HepG2 (cell line): Measurements from ENCODE around the gene TAPBP. TPM values are rescaled to one million over a fixed set of nuclear protein-coding genes. Genes with fewer than 3 reads are reported as not detected.

Experiments used
- BHLHE40 ChIP-seq: IDR thresholded peaks from 2 replicates; pipeline ENCODE4 v1.6.1; 2011; ENCODE audit warnings: low read length, improper control_type of control experiment
- CSRNP2 ChIP-seq: sonication (generic); formaldehyde crosslinking; conservative IDR thresholded peaks from 2 replicates; pipeline ENCODE4 v1.8.0; 2022; ENCODE audit warnings: low read depth, missing genetic modification reagents
- GATAD1 ChIP-seq: IDR thresholded peaks from 2 replicates; pipeline ENCODE4 v1.6.1; 2016; ENCODE audit warnings: missing genetic modification reagents, missing compliant biosample characterization
- GPBP1L1 ChIP-seq: sonication (generic); formaldehyde crosslinking; IDR thresholded peaks from 2 replicates; pipeline ENCODE4 v1.5.0; 2020; ENCODE audit warnings: mild to moderate bottlenecking, missing genetic modification reagents
- HIC2 ChIP-seq: sonication (generic); formaldehyde crosslinking; IDR thresholded peaks from 2 replicates; pipeline ENCODE4 v1.9.0; 2022; ENCODE audit warnings: low read depth, missing genetic modification reagents
- HOXA9 ChIP-seq: sonication (generic); formaldehyde crosslinking; IDR thresholded peaks from 2 replicates; pipeline ENCODE4 v1.8.1; 2022; ENCODE audit warnings: missing genetic modification reagents, mild to moderate bottlenecking, moderate library complexity, borderline replicate concordance
- KAT2B ChIP-seq: fragments of 150-350 bp; IDR thresholded peaks from 2 replicates; pipeline ENCODE4 v1.6.1; 2014; ENCODE audit warnings: low read depth, low read length, borderline replicate concordance
- MED1 ChIP-seq: sonication (generic); formaldehyde crosslinking; IDR thresholded peaks from 2 replicates; pipeline ENCODE4 v1.4.0; 2020; ENCODE audit warnings: missing genetic modification reagents
- MEIS2 ChIP-seq: sonication (generic); formaldehyde crosslinking; IDR thresholded peaks from 2 replicates; pipeline ENCODE4 v1.9.0; 2021; ENCODE audit warnings: mild to moderate bottlenecking, missing genetic modification reagents
- MTA1 ChIP-seq: sonication (generic); formaldehyde crosslinking; IDR thresholded peaks from 2 replicates; pipeline ENCODE4 v1.4.0; 2020; ENCODE audit warnings: missing genetic modification reagents, mild to moderate bottlenecking, borderline replicate concordance
- MYPOP ChIP-seq: sonication (generic); formaldehyde crosslinking; IDR thresholded peaks from 2 replicates; pipeline ENCODE4 v1.8.1; 2023; ENCODE audit warnings: mild to moderate bottlenecking, moderate library complexity, missing genetic modification reagents
- POLR2A ChIP-seq, 2 experiments: IDR thresholded peaks; 2 replicates each; pipeline ENCODE4 v1.6.1; 2011; ENCODE audit warnings: low read depth in 2 of 2, low read length in 2 of 2, mild to moderate bottlenecking in 1 of 2, moderate library complexity in 1 of 2; ENCODE audit not compliant: insufficient read depth in 1 of 2
- RARG ChIP-seq: sonication (generic); formaldehyde crosslinking; IDR thresholded peaks from 2 replicates; pipeline ENCODE4 v1.4.0; 2020; ENCODE audit warnings: low read depth, mild to moderate bottlenecking, missing genetic modification reagents
- SMAD3 ChIP-seq: sonication (generic); formaldehyde crosslinking; IDR thresholded peaks from 2 replicates; pipeline ENCODE4 v1.4.0; 2020; ENCODE audit warnings: missing genetic modification reagents
- SRF ChIP-seq: IDR thresholded peaks from 2 replicates; pipeline ENCODE4 v1.6.1; 2011; ENCODE audit warnings: mild to moderate bottlenecking, low read depth, low read length, moderate library complexity
- TP53 ChIP-seq: sonication (generic); formaldehyde crosslinking; conservative IDR thresholded peaks from 2 replicates; pipeline ENCODE4 v1.4.0; 2020; ENCODE audit warnings: missing genetic modification reagents
- ZBTB7B ChIP-seq: sonication (generic); formaldehyde crosslinking; IDR thresholded peaks from 2 replicates; pipeline ENCODE4 v1.4.0; 2020; ENCODE audit warnings: missing genetic modification reagents
- ZNF326 ChIP-seq: sonication (generic); formaldehyde crosslinking; IDR thresholded peaks from 2 replicates; pipeline ENCODE4 v1.4.0; 2020; ENCODE audit warnings: missing genetic modification reagents, borderline replicate concordance
- ZNF574 ChIP-seq: sonication (generic); formaldehyde crosslinking; IDR thresholded peaks from 2 replicates; pipeline ENCODE4 v1.4.0; 2020; ENCODE audit warnings: missing genetic modification reagents
- ZNF768 ChIP-seq: sonication (generic); formaldehyde crosslinking; IDR thresholded peaks from 2 replicates; pipeline ENCODE4 v1.4.0; 2020; ENCODE audit warnings: missing genetic modification reagents
- ZNF790 ChIP-seq: sonication (generic); formaldehyde crosslinking; IDR thresholded peaks from 2 replicates; pipeline ENCODE4 v1.8.0; 2022; ENCODE audit warnings: missing genetic modification reagents, mild to moderate bottlenecking, borderline replicate concordance
- polyA plus RNA-seq, 8 experiments: library from polyadenylated mRNA; depleted of rRNA in 3 of 8; stranded (reverse) in 7 of 8; unstranded in 1 of 8; fragments of >200 nt; fragmentation: Illumina TruSeq in 4 of 8; extraction: Trizol in 4 of 8; gene quantifications; 2 replicates each; pipeline versions ENCODE4 v1.2.1 to v1.2.3, GENCODE V29; 2011 to 2016; ENCODE audit warnings: low read depth in 4 of 8, missing spikeins in 1 of 8, mixed read lengths in 1 of 8; ENCODE audit not compliant: insufficient read depth in 1 of 8
- total RNA-seq, 5 experiments: library from RNA; depleted of rRNA; stranded (reverse); fragments of >200 nt; fragmentation: Illumina TruSeq; extraction: Trizol; gene quantifications; 2 replicates each; pipeline ENCODE4 v1.2.3, GENCODE V29; 2016; ENCODE audit warnings: low read depth in 1 of 5

TAPBP gene
- total and polyA plus RNA-seq, 2 of the 13 experiments (the other 11 are each of a cell fraction or from before 2014, with no cell fraction given), result 27.4 to 32.3 TPM

GRCh38 chr6:33271468-33272274, 42.2 kb downstream of the TAPBP start, which contains the start of the genes RPS18 and VPS52 (continued):
- TF ChIP-seq ZNF574 (CRISPR knock-in tag) (peak; percentile 93), ZNF768 (peak; percentile 94), ZBTB7B (CRISPR knock-in tag) (peak; percentile 16; the same call in 1 of the 2 replicates), BHLHE40 (no peak; the same call in 1 of the 2 replicates), RARG (CRISPR knock-in tag) (peak; percentile 95; the same call in 1 of the 2 replicates), GPBP1L1 (CRISPR knock-in tag) (no peak), CSRNP2 (CRISPR knock-in tag) (no peak), MTA1 (peak; percentile 48; the same call in 1 of the 2 replicates), HOXA9 (no peak), ZNF790 (CRISPR knock-in tag) (peak; percentile 83; the same call in 1 of the 2 replicates), MEIS2 (CRISPR knock-in tag) (peak; percentile 72), ZNF326 (CRISPR knock-in tag) (no peak), SRF (peak; percentile 71), KAT2B (no peak), MYPOP (CRISPR knock-in tag) (peak; percentile 80), POLR2A (IDR thresholded peaks at IDR 0.05; ENCODE audit: insufficient read depth in 1 of 2, low read depth in 2 of 2, low read length in 2 of 2) (peak; percentile 99), HIC2 (CRISPR knock-in tag) (no peak), SMAD3 (peak; percentile 97), MED1 (peak; percentile 88), GATAD1 (CRISPR knock-in tag) (peak; percentile 98), TP53 (CRISPR knock-in tag) (0 out of 2 replicates have a peak, but pooled peaks have one; percentile 43)
